Activated T-helper 1 cell treated with anti-CD3 and anti-CD28 coated beads, Interleukin-12 subunit alpha, Interleukin-12 subunit beta, Interleukin-2, Interleukin-4 antibody, amounts not matched to agents 30 ng/mL and 10 ng/mL and 1 ng/mL, durations not matched to agents 14 hours and 24 hours and 36 hours (primary cell): ENCODE data around the gene SPEF1. TPM values are rescaled to one million over a fixed set of nuclear protein-coding genes. Genes with fewer than 3 reads are reported as not detected.

ENCODE experiments used
- DNase-seq: peaks from one replicate; pipeline ENCODE4 v3.0.0; 2021; ENCODE audit warnings: low spot score
- H3K27ac Mint-ChIP-seq: one replicate; pipeline ENCODE4 v1.8.0; 2021; ENCODE audit warnings: mild to moderate bottlenecking, mixed read lengths
- H3K27me3 Mint-ChIP-seq: one replicate; pipeline ENCODE4 v1.8.0; 2022; ENCODE audit warnings: mild to moderate bottlenecking, moderate library complexity, mixed read lengths; ENCODE audit not compliant: insufficient read depth
- H3K36me3 Mint-ChIP-seq: one replicate; pipeline ENCODE4 v1.8.0; 2021; ENCODE audit warnings: low read depth, mixed read lengths
- H3K4me1 Mint-ChIP-seq: one replicate; pipeline ENCODE4 v1.8.0; 2021; ENCODE audit warnings: low read depth, mixed read lengths
- H3K4me3 Mint-ChIP-seq: one replicate; pipeline ENCODE4 v1.8.0; 2021; ENCODE audit warnings: mild to moderate bottlenecking, moderate library complexity, mixed read lengths
- H3K9me3 Mint-ChIP-seq: one replicate; pipeline ENCODE4 v1.8.0; 2021; ENCODE audit warnings: mixed read lengths
- intact Hi-C: fragments of 100-400 bp; cut with micrococcal nuclease; formaldehyde crosslinking; loops from one replicate; pipeline ENCODE4 v1.15.1; 2024
- total RNA-seq: library from RNA; stranded (reverse); gene quantifications from 2 replicates; pipeline ENCODE4 v1.2.3, GENCODE V29; 2022

SPEF1 gene
- total RNA-seq, 1 donor from 2014 or later: not detected

- no peaks in the 10 kb centered on the region for H3K9me3 Mint-ChIP-seq
- H3K27ac Mint-ChIP-seq: no peak overlapping the region
- no peak overlapping the region for H3K4me3 Mint-ChIP-seq
- no peak for DNase-seq
- H3K27me3 Mint-ChIP-seq: peaks cover 31% of the 10 kb centered on the region
- no peaks in the 10 kb centered on the region for H3K36me3 Mint-ChIP-seq
- no peaks in the 10 kb centered on the region for H3K4me1 Mint-ChIP-seq
- intact Hi-C loops: no loop called here
Observed at GRCh38 chr20:3733119-3733995, 47.9 kb downstream of the SPEF1 start.

- no peak for DNase-seq
- intact Hi-C loops: no loop called here
- Mint-ChIP-seq H3K4me1 (no peaks in the 10 kb centered on the region), H3K27me3 (peaks cover 38% of the 10 kb centered on the region), H3K4me3 (no peak within 1 kb of the TSS), H3K27ac (no peak within 1 kb of the TSS), H3K9me3 (no peaks in the 10 kb centered on the region), H3K36me3 (no peaks in the 10 kb centered on the region)
Observed at GRCh38 chr20:3732327-3733118, 48.7 kb downstream of the SPEF1 start, which contains the start of gene HSPA12B. Gene HSPA12B, plus strand, starts transcription at chr20:3732685. Its CDS starts 5,990 bp downstream, at chr20:3738675.

GRCh38 chr20:3731944-3732326, 49.3 kb downstream of the SPEF1 start:
- Mint-ChIP-seq H3K4me3 (no peak overlapping the region), H3K27ac (no peak overlapping the region), H3K27me3 (peaks cover 44% of the 10 kb centered on the region), H3K4me1 (no peaks in the 10 kb centered on the region), H3K36me3 (no peaks in the 10 kb centered on the region), H3K9me3 (no peaks in the 10 kb centered on the region)
- DNase-seq: no peak
- intact Hi-C loops: no loop called here

- no peak for DNase-seq
- Mint-ChIP-seq H3K4me3 (no peak overlapping the region), H3K4me1 (no peaks in the 10 kb centered on the region), H3K27ac (no peak overlapping the region), H3K36me3 (no peaks in the 10 kb centered on the region), H3K27me3 (peaks cover 41% of the 10 kb centered on the region), H3K9me3 (no peaks in the 10 kb centered on the region)
- intact Hi-C loops: no loop called here
Observed at GRCh38 chr20:3730803-3731672, 50.2 kb downstream of the SPEF1 start.

- Mint-ChIP-seq H3K27me3 (peaks cover 39% of the 10 kb centered on the region), H3K27ac (no peak overlapping the region), H3K4me1 (no peaks in the 10 kb centered on the region), H3K36me3 (no peaks in the 10 kb centered on the region), H3K4me3 (no peak overlapping the region), H3K9me3 (no peaks in the 10 kb centered on the region)
- DNase-seq: no peak
- intact Hi-C loops: no loop called here
Observed at GRCh38 chr20:3729811-3730540, 51.3 kb downstream of the SPEF1 start.

GRCh38 chr20:3729378-3729777, 51.9 kb downstream of the SPEF1 start:
- Mint-ChIP-seq H3K36me3 (no peaks in the 10 kb centered on the region), H3K27ac (no peak overlapping the region), H3K4me1 (no peaks in the 10 kb centered on the region), H3K9me3 (no peaks in the 10 kb centered on the region), H3K4me3 (no peak overlapping the region), H3K27me3 (peaks cover 42% of the 10 kb centered on the region)
- intact Hi-C loops: no loop called here
- DNase-seq: no peak

GRCh38 chr20:3728876-3729275, 52.4 kb downstream of the SPEF1 start:
- Mint-ChIP-seq H3K36me3 (no peaks in the 10 kb centered on the region), H3K27ac (no peak overlapping the region), H3K9me3 (no peaks in the 10 kb centered on the region), H3K4me3 (no peak overlapping the region), H3K27me3 (peaks cover 42% of the 10 kb centered on the region), H3K4me1 (no peaks in the 10 kb centered on the region)
- no peak for DNase-seq
- intact Hi-C loops: no loop called here

GRCh38 chr20:3728354-3728753, 52.9 kb downstream of the SPEF1 start:
- H3K4me3 Mint-ChIP-seq: no peak overlapping the region
- H3K27me3 Mint-ChIP-seq: peaks cover 40% of the 10 kb centered on the region
- no peaks in the 10 kb centered on the region for H3K36me3 Mint-ChIP-seq

More at GRCh38 chr20:3728354-3728753, 52.9 kb downstream of the SPEF1 start:
- Mint-ChIP-seq H3K27ac (no peak overlapping the region), H3K9me3 (no peaks in the 10 kb centered on the region), H3K4me1 (no peaks in the 10 kb centered on the region)
- DNase-seq: no peak
- intact Hi-C loops: no loop called here

Other genes starting within 250 kb of the SPEF1 start
- not detected in 2 replicates for gene GFRA4, start 118.0 kb downstream of the SPEF1 start, total RNA-seq
- not detected in 2 replicates for gene ADAM33, start 99.4 kb downstream of the SPEF1 start, total RNA-seq
- not detected in 2 replicates for gene SIGLEC1, start 68.8 kb downstream of the SPEF1 start, total RNA-seq
- not detected in 2 replicates for gene HSPA12B, start 48.8 kb downstream of the SPEF1 start, total RNA-seq
- 55.5 and 64.6 TPM in 2 replicates for gene ADISSP, start 13.7 kb downstream of the SPEF1 start, total RNA-seq
- gene CENPB, start 5.3 kb upstream of the SPEF1 start, total RNA-seq: 72.3 and 80.2 TPM in 2 replicates
- gene CDC25B, start 14.9 kb upstream of the SPEF1 start, total RNA-seq: 71.7 and 76.2 TPM in 2 replicates
- 14.9 and 15.0 TPM in 2 replicates for gene AP5S1, start 39.1 kb upstream of the SPEF1 start, total RNA-seq
- gene MAVS, start 65.4 kb upstream of the SPEF1 start, total RNA-seq: 40.8 TPM in 2 replicates
- 51.4 and 54.6 TPM in 2 replicates for gene PANK2, start 107.9 kb upstream of the SPEF1 start, total RNA-seq
- 14.7 and 14.8 TPM in 2 replicates for gene RNF24, start 234.1 kb upstream of the SPEF1 start, total RNA-seq